Common myeloid progenitor, CD34-positive (primary cell): Measurements from ENCODE around the gene DKK2.

Experiments used
- CTCF ChIA-PET: fragments of 350-600 bp; sonication (Branson Sonifier 250); formaldehyde crosslinking; loops from one replicate; lab custom pipeline; 2021; ENCODE audit warnings: antibody characterized with exemption; lab: Charles Lee
- POLR2A ChIA-PET: fragments of 350-600 bp; sonication (Branson Sonifier 250); formaldehyde crosslinking; loops from one replicate; lab custom pipeline; 2021; ENCODE audit warnings: antibody characterized with exemption; lab: Charles Lee
- DNase-seq, 3 donors: peaks; one replicate each; pipeline versions ENCODE4 v3.0.0 to v3.0.0-alpha.2; 2013
- H3K27ac ChIP-seq, 2 experiments: 1 replicate in 1 of 2; 2 replicates in 1 of 2; pipeline ENCODE4 v1.7.0; 2013; ENCODE audit warnings: inconsistent platforms in 2 of 2, low read length in 2 of 2, mild to moderate bottlenecking in 2 of 2, low read depth in 1 of 2, moderate library complexity in 1 of 2; ENCODE audit not compliant: severe bottlenecking in 2 of 2, insufficient read depth in 1 of 2, poor library complexity in 1 of 2
- H3K27me3 ChIP-seq, 5 experiments: replicated peaks in 2 of 5; 1 replicate in 3 of 5; 2 replicates in 2 of 5; pipeline versions ENCODE4 v1.6.1 to v1.7.0; 2013; ENCODE audit warnings: low read length in 4 of 5, mild to moderate bottlenecking in 2 of 5, moderate library complexity in 2 of 5, inconsistent platforms in 1 of 5; ENCODE audit not compliant: insufficient read depth in 5 of 5, control insufficient read depth in 4 of 5
- H3K36me3 ChIP-seq, 4 experiments: 1 replicate in 2 of 4; 2 replicates in 2 of 4; pipeline versions ENCODE4 v1.6.1 to v1.7.0; 2013; ENCODE audit warnings: low read length in 3 of 4, control low read depth in 1 of 4, mild to moderate bottlenecking in 1 of 4; ENCODE audit not compliant: control insufficient read depth in 4 of 4, insufficient read depth in 4 of 4
- H3K4me1 ChIP-seq, 4 experiments: 1 replicate in 3 of 4; 2 replicates in 1 of 4; pipeline versions ENCODE4 v1.6.1 to v1.7.1; 2013; ENCODE audit warnings: low read length in 3 of 4, mild to moderate bottlenecking in 3 of 4, control low read depth in 1 of 4, inconsistent platforms in 1 of 4, moderate library complexity in 1 of 4; ENCODE audit not compliant: control insufficient read depth in 4 of 4, insufficient read depth in 4 of 4; ENCODE audit errors: control extremely low read depth in 1 of 4
- H3K4me3 ChIP-seq, 7 experiments: 1 replicate in 4 of 7; 2 replicates in 3 of 7; pipeline versions ENCODE4 v1.5.1 to v1.7.0; 2013; ENCODE audit warnings: mild to moderate bottlenecking in 7 of 7, low read length in 6 of 7, moderate library complexity in 6 of 7, inconsistent platforms in 2 of 7, low read depth in 2 of 7, control low read depth in 1 of 7; ENCODE audit not compliant: insufficient read depth in 4 of 7, control insufficient read depth in 1 of 7; ENCODE audit errors: extremely low read depth in 1 of 7
- H3K9me3 ChIP-seq, 5 experiments: 1 replicate in 4 of 5; 2 replicates in 1 of 5; pipeline versions ENCODE4 v1.6.1 to v1.7.1; 2013; ENCODE audit warnings: low read length in 4 of 5, mild to moderate bottlenecking in 2 of 5, inconsistent platforms in 1 of 5, low read depth in 1 of 5, moderate library complexity in 1 of 5; ENCODE audit not compliant: control insufficient read depth in 4 of 5, insufficient read depth in 2 of 5; ENCODE audit errors: control extremely low read depth in 1 of 5
- WGBS: methylation state at CpG from one replicate; pipeline ENCODE4 v1.1.5; 2013; ENCODE audit not compliant: insufficient coverage; 5-methylcytosine and 5-hydroxymethylcytosine counted together

Gene DKK2

DNA sequence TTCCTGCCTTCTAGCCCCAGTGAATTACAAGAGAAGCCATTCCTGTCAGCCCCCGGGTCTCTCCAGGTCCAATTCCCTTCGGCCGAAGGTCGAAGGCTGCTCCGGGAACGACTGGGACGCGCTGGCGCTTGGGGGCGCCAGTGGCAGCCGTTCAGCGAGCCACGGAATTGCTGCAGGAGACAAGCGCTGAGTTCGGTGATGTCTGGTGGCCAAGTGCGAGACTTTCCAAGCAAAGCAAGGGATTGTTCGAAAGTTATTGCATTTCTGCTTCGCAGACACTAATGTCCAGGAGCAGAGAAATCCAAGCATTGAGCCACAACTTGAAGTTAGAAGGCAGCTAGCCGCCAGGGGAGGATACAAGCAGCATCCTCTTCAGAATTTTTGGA lies 1.1 kb upstream of the DKK2 start:
- POLR2A ChIA-PET: no interaction called here

DNA sequence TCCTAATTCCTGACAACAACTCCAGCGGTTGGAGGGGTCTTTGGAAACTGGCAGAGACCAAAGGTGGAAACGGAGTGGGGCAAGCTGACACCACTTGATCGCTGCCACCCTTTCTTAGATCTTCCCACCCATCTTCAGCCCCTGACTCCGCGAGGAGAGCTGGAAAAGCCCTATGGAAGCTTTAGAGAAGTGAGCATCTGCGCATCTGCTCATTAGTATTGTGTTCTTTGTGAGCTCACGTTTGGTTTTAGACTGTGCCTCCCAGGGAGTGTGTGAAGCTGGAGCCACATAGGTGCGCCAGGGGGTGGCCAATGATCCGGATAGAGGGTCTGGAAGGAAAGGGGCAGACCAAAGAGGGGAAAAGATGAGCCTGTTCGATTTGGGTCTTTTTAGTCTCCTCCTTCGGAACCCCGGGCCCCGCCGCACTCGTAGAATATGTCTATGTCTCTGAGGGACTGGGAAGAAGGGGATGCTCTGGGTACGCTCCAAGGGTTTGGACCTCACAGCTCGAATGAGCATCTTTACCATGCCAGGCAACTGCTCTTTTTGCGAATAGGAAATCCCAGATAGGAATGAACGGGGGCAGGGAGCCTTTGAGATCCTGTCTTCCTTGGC lies 578 bp upstream of the DKK2 start:
- peak overlapping the region in 6 of 7 experiments; percentile 43 to 79 (median 62) for H3K4me3 ChIP-seq
- no peak overlapping the region for H3K27ac ChIP-seq
- POLR2A ChIA-PET: no interaction called here
- H3K4me1 ChIP-seq: peaks cover 12 to 38% (median 36%) of the 10 kb centered on the region in 4 experiments
- CTCF ChIA-PET: interaction anchor here (1.2 to 1.8 kb wide), 2 partner anchors 9 to 25 kb away, joined by 3 to 6 read pairs; no protein-coding TSS in a partner anchor
- peak in 1 of 3 donors; percentile 18 for DNase-seq
- peaks cover 7 to 79% (median 53%) of the 10 kb centered on the region in 5 experiments for H3K27me3 ChIP-seq
- WGBS: 5% methylated on average over 17 of the region's 19 CpGs
- no peaks in the 10 kb centered on the region for H3K9me3 ChIP-seq
- H3K36me3 ChIP-seq: no peaks in the 10 kb centered on the region

More for the DNA sequence above, 1.1 kb upstream of the DKK2 start:
- CTCF ChIA-PET: no interaction called here
- DNase-seq: peak; percentile 23 to 36 (median 27)
- Histone ChIP-seq H3K27me3 (peaks cover 7 to 76% (median 53%) of the 10 kb centered on the region in 5 experiments), H3K4me1 (peaks cover 12 to 38% (median 36%) of the 10 kb centered on the region in 4 experiments), H3K36me3 (no peaks in the 10 kb centered on the region), H3K9me3 (no peaks in the 10 kb centered on the region), H3K27ac (no peak overlapping the region), H3K4me3 (peak overlapping the region in 6 of 7 experiments; percentile 24 to 79 (median 62))
- 2% methylated on average over 16 of the region's 19 CpGs for WGBS

DNA sequence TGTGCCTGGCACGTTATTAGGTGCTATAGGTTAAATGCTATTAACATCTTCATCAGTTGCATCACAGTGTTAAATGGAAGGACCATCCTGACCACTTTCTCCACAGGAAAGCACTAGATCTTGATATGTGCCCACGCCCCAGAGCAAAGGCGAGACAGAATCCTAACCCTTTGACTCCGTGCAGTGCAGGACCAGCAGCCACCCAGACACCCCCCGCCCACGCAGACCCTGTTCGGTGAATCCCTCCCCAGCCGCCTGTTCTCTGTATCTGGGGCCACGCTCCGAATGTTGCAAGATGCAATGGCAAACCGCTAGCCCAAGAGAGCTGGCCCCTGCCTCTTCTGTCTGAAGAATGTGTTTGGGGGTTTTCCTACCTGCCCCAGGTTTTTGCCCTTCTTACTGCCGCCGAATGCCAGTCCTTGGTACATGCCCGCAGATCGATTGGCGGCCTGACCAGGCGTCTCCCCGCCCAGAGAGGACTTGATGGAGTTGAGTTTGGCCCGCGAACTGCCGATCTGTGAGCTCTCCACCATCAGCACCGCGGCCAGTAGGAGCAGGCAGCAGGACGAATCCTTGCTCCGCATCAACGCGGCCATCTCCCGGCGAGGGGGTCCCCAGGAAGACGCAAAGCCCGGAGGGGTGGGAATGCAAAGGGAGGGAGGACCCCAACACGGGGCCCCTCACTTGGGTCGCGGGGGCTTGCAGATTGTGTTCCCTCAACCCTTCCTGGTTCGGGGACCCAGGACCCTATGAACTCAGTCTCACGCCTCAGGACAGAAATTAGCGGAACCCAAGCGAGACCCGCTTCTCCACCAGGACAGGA lies 906 bp downstream of the DKK2 start:
- Histone ChIP-seq H3K36me3 (no peaks in the 10 kb centered on the region), H3K27ac (no peak overlapping the region), H3K4me3 (peak overlapping the region in 6 of 7 experiments; percentile 43 to 79 (median 62)), H3K27me3 (peaks cover 7 to 85% (median 52%) of the 10 kb centered on the region in 5 experiments), H3K9me3 (no peaks in the 10 kb centered on the region), H3K4me1 (peaks cover 12 to 38% (median 36%) of the 10 kb centered on the region in 4 experiments)
- 2% methylated on average over 30 of the region's 39 CpGs for WGBS
- peak in 2 of 3 donors; percentile 21 to 55 for DNase-seq
- POLR2A ChIA-PET: no interaction called here
- CTCF ChIA-PET: interaction anchor here (1.8 kb wide), 1 partner anchor 10 kb away, joined by 6 read pairs; no protein-coding TSS in a partner anchor

DNA sequence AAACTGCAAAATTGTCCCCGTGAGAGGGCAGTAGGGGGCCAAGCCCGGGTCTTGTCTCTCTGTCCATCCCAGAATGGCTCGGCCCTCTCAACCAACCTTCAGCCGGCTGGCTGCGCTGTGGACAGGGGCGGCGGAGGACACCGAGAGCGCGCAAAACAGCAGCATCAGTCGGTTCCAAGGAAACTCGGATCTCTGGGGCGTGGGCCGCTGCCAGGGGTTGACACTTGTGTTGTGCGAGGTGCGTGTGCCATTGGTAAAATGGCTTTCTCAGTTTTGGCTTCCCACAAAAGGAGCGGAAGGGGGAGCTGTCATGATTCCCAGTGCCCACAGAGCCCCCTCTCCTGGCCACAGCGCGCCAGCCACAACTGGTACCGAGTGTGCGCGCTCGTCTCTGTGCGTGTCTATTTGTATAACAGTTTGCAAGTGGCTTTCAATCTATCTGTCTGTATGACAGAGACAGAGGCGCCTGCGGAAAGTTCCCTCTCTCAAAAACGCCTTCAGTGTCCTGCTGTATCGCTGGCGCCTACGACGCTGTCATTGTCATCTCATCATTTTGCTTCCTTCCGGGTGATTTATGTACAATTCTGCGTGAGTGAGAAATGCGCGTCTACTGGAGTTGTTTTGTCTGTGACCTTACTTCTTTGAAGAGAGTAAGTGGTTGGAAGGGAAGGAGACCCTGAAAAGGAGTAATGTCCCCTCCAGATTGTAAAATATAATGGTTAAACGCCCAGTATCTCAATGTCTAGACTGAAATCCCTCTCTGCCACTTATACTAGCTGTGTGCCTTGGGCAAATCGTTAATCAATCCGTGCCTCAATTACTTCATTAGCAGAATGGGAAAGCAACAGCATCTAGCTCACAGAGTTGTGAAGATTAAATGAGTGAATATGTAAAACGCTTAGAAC lies 1.8 kb downstream of the DKK2 start:
- ChIA-PET POLR2A (no interaction called here), CTCF (no interaction called here)
- WGBS: under 1% methylated on average over 34 of the region's 39 CpGs
- Histone ChIP-seq H3K4me1 (peaks cover 12 to 38% (median 36%) of the 10 kb centered on the region in 4 experiments), H3K4me3 (peak overlapping the region in 6 of 7 experiments; percentile 19 to 66 (median 52)), H3K27me3 (peaks cover 7 to 77% (median 43%) of the 10 kb centered on the region in 5 experiments), H3K27ac (no peak overlapping the region), H3K9me3 (no peaks in the 10 kb centered on the region), H3K36me3 (no peaks in the 10 kb centered on the region)
- peak; percentile 28 to 61 (median 40) for DNase-seq

DNA sequence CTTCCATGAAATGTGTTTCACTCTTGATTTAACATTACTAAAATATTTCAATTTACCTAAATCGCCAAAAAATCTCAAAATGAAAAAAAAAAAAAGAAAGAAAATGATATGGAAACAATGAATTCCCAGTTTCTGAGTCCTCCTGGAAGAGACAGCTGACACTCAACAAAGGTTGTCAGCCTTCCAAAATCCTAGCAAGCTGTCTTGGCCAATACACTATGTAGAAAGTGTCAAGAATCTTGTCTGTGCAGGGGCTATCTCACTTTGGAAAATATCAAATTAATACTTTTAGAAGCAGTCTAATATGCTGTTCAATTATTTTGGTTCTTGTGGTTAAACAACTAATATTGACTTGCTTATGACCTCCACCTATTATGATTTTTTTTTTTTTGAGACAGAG lies 8.7 kb downstream of the DKK2 start:
- peaks cover 0 to 13% (median 3%) of the 10 kb centered on the region in 5 experiments for H3K27me3 ChIP-seq
- ChIA-PET CTCF (interaction anchor here (0.7 kb wide), 1 partner anchor 513 kb away, joined by 3 read pairs; no protein-coding TSS in a partner anchor), POLR2A (no interaction called here)
- no peaks in the 10 kb centered on the region for H3K9me3 ChIP-seq
- H3K4me1 ChIP-seq: no peaks in the 10 kb centered on the region
- no peaks in the 10 kb centered on the region for H3K36me3 ChIP-seq
- DNase-seq: no peak
- no peak overlapping the region for H3K4me3 ChIP-seq
- no peak overlapping the region for H3K27ac ChIP-seq
- no CpG with 5 or more reads among the region's 1 CpG for WGBS

DNA sequence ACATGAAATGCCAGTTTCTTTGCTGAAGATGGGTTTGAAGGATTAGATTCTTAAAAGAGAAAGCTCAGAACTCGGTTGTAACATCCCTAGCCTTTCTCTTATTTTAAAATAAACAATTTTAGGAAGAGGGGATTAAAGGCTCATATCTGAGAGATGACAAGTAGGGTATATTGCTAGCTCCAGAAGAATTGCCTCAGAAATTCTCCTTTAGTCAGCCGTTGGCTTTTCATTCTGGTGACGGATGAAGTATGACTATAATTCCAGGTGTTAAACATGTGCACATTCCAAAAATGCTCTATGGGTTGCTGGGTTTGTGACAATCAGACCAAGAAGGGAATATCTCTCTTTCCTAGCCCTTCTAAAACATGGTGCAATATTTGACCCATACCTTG lies 17.8 kb downstream of the DKK2 start:
- Histone ChIP-seq H3K27me3 (no peaks in the 10 kb centered on the region), H3K9me3 (no peaks in the 10 kb centered on the region), H3K27ac (no peak overlapping the region), H3K4me1 (no peaks in the 10 kb centered on the region), H3K36me3 (no peaks in the 10 kb centered on the region), H3K4me3 (no peak overlapping the region)
- ChIA-PET CTCF (no interaction called here), POLR2A (no interaction called here)
- WGBS: no CpG with 5 or more reads among the region's 3 CpGs
- no peak for DNase-seq
